ENCODE data around the gene PRDM5. TPM values are rescaled to one million over a fixed set of nuclear protein-coding genes. Genes with fewer than 3 reads are reported as not detected.
"Not testable (repeated sequence)": the region's sequence is repeated elsewhere in the genome, so short reads cannot be mapped to it uniquely, and the experiment has no call there.

The PRDM5 gene
- total and polyA plus RNA-seq, 9 donors: 8.8 to 25.3 (median 10.2) TPM

DNA sequence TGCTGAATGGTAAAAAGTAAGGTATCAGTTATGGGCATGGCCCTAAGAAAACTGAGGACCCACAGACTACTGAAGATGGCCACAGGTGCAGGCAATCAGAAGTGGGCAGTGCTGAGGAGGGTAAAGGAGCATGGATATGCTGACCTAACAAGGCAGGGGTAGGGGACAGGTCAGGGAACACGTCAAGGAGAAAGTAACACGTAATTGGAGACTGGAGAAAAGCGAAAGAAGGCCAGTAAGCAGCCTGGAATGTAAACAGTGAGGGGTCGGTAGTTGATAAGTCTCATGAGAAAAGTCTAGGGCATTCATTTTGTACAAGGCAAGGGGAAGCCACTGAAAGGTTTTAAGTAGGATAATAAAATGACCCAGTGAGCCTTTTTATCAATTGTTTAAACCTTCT is 153.3 kb downstream of the PRDM5 start:
- no peak overlapping the region for H3K27ac ChIP-seq (ENCODE audit: low read length)
- WGBS (ENCODE audit: insufficient coverage): 57% methylated on average over 3 of the region's 4 CpGs
- H3K9me3 ChIP-seq (replicated peaks; ENCODE audit: control insufficient read depth, low read depth, low read length): peaks cover 2% of the 10 kb centered on the region
- no peak for DNase-seq
- H3K4me3 ChIP-seq (ENCODE audit: low read length): no peak overlapping the region
- H3K4me1 ChIP-seq (ENCODE audit: control insufficient read depth, insufficient read depth, low read length): no peaks in the 10 kb centered on the region
- no peaks in the 10 kb centered on the region for H3K27me3 ChIP-seq (ENCODE audit: control insufficient read depth, insufficient read depth, low read length)
- no peaks in the 10 kb centered on the region for H3K36me3 ChIP-seq (ENCODE audit: control insufficient read depth, insufficient read depth, low read length)

DNA sequence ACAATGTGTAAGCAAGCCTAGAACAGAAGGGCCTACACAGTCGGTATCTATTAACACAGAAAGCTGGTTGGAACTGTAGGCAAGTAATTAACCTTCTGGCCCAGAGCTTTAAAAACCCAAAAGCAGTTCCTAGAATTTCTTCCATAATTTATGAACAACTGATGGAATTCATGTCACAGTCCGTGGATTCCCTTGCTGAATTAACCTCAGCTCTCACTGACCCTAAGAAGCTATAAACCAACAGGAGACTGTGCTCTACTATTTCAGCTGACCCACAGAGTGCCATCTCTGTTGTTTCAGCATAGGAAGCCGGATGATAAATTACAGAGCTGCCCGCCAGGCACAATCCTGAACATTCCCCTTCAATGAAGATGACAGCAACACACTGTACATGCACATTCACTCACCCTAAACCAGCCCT is 157.3 kb downstream of the PRDM5 start:
- Histone ChIP-seq H3K4me3 (ENCODE audit: low read length) (no peak overlapping the region), H3K36me3 (ENCODE audit: control insufficient read depth, insufficient read depth, low read length) (no peaks in the 10 kb centered on the region), H3K27me3 (ENCODE audit: control insufficient read depth, insufficient read depth, low read length) (no peaks in the 10 kb centered on the region), H3K9me3 (replicated peaks; ENCODE audit: control insufficient read depth, low read depth, low read length) (no peaks in the 10 kb centered on the region), H3K27ac (ENCODE audit: low read length) (no peak overlapping the region), H3K4me1 (ENCODE audit: control insufficient read depth, insufficient read depth, low read length) (no peaks in the 10 kb centered on the region)
- DNase-seq: no peak
- WGBS (ENCODE audit: insufficient coverage): 83% methylated on average over 2 of the region's 4 CpGs

DNA sequence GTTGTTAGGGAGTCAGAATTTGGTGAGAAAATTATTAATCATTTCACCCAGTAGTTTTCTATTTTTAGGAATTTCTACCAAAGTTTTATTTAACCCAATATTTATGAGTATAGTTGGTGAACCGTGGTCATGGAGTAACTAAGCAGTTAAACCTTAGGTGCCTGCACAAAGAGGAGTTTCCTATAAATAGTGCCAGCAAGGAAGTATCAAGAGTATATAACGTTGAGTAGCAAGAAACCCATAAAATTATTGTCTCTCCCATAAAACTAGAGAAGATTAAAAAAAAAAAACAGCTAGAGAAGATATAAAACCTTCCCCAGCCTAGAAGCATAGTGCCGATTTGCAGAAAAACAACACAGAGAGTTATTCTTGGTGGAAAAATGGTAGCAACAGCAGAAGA is 158.9 kb downstream of the PRDM5 start:
- no peaks in the 10 kb centered on the region for H3K4me1 ChIP-seq (ENCODE audit: control insufficient read depth, insufficient read depth, low read length)
- DNase-seq: no peak
- H3K4me3 ChIP-seq (ENCODE audit: low read length): no peak overlapping the region
- H3K9me3 ChIP-seq (replicated peaks; ENCODE audit: control insufficient read depth, low read depth, low read length): no peaks in the 10 kb centered on the region
- H3K27ac ChIP-seq (ENCODE audit: low read length): no peak overlapping the region
- H3K27me3 ChIP-seq (ENCODE audit: control insufficient read depth, insufficient read depth, low read length): no peaks in the 10 kb centered on the region
- no CpG with 5 or more reads among the region's 3 CpGs for WGBS (ENCODE audit: insufficient coverage)
- no peaks in the 10 kb centered on the region for H3K36me3 ChIP-seq (ENCODE audit: control insufficient read depth, insufficient read depth, low read length)

DNA sequence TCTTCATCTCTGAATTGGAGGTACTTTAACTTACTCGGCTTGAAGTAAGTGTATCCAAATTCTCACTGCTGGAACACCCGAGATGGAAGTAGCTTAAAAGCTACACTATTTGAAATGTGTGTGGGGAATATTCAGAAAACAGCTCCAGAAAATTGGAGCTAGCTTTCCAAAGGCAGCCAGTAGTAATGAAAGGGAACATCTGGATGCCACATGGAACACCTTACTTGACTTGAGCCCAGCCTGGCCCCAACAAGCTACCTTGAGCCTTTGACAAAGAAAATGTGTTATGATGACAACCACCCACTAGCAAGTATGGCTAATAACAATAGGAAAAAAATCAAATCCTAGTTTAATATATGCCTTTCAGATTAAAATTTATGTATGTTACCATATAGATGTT is 161.5 kb downstream of the PRDM5 start:
- no peak overlapping the region for H3K27ac ChIP-seq (ENCODE audit: low read length)
- no peaks in the 10 kb centered on the region for H3K36me3 ChIP-seq (ENCODE audit: control insufficient read depth, insufficient read depth, low read length)
- H3K9me3 ChIP-seq (replicated peaks; ENCODE audit: control insufficient read depth, low read depth, low read length): no peaks in the 10 kb centered on the region
- H3K27me3 ChIP-seq (ENCODE audit: control insufficient read depth, insufficient read depth, low read length): no peaks in the 10 kb centered on the region
- H3K4me3 ChIP-seq (ENCODE audit: low read length): no peak overlapping the region
- 20% methylated on average over 1 of the region's 2 CpGs for WGBS (ENCODE audit: insufficient coverage)
- no peaks in the 10 kb centered on the region for H3K4me1 ChIP-seq (ENCODE audit: control insufficient read depth, insufficient read depth, low read length)
- DNase-seq: no peak

DNA sequence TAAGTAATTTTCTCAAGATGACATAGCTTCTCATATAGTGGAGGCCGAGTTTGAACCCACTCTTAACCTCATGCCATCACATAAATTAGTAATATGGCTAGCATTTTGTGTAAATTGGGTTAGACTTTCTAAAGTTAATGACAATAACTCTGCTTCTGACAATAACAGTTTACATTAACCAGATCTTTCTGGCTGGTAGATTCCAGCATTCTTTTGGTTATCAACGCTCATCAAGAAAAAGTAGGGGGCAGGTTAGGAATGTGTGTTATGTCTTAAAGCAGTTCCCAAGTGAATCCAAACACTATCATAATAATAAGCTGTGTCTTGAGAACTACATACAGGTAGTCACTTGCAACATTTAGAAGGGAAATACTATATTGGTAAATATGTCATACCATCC is 162.5 kb downstream of the PRDM5 start:
- DNase-seq: no peak
- Histone ChIP-seq H3K9me3 (replicated peaks; ENCODE audit: control insufficient read depth, low read depth, low read length) (no peaks in the 10 kb centered on the region), H3K36me3 (ENCODE audit: control insufficient read depth, insufficient read depth, low read length) (peaks cover 2% of the 10 kb centered on the region), H3K4me3 (ENCODE audit: low read length) (no peak overlapping the region), H3K27ac (ENCODE audit: low read length) (no peak overlapping the region), H3K4me1 (ENCODE audit: control insufficient read depth, insufficient read depth, low read length) (no peaks in the 10 kb centered on the region), H3K27me3 (ENCODE audit: control insufficient read depth, insufficient read depth, low read length) (no peaks in the 10 kb centered on the region)
- WGBS (ENCODE audit: insufficient coverage): no CpG with 5 or more reads among the region's 2 CpGs

DNA sequence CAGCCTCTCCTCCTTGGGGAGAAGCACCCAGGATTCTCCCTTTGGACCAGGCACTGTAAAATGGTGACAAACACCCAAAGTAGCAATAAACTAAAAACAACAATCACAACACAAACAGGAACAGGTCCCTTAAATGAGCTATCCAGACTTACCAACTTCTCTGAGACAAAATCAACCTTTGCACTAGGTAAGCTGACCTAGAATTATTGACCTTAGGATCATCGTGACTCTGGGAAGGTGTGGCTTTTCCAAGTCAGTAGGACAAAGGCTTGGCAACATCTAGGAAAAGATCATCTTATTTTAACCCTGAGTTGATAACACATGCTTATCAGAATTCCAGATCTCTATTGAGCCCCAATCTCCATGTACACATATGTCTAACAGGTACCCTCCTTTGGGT is 166.7 kb downstream of the PRDM5 start:
- no CpG with 5 or more reads among the region's 1 CpG for WGBS (ENCODE audit: insufficient coverage)
- peaks cover 4% of the 10 kb centered on the region for H3K36me3 ChIP-seq (ENCODE audit: control insufficient read depth, insufficient read depth, low read length)
- H3K4me3 ChIP-seq (ENCODE audit: low read length): no peak overlapping the region
- DNase-seq: no peak
- no peak overlapping the region for H3K27ac ChIP-seq (ENCODE audit: low read length)
- no peaks in the 10 kb centered on the region for H3K27me3 ChIP-seq (ENCODE audit: control insufficient read depth, insufficient read depth, low read length)
- H3K4me1 ChIP-seq (ENCODE audit: control insufficient read depth, insufficient read depth, low read length): no peaks in the 10 kb centered on the region
- peaks cover 3% of the 10 kb centered on the region for H3K9me3 ChIP-seq (replicated peaks; ENCODE audit: control insufficient read depth, low read depth, low read length)

DNA sequence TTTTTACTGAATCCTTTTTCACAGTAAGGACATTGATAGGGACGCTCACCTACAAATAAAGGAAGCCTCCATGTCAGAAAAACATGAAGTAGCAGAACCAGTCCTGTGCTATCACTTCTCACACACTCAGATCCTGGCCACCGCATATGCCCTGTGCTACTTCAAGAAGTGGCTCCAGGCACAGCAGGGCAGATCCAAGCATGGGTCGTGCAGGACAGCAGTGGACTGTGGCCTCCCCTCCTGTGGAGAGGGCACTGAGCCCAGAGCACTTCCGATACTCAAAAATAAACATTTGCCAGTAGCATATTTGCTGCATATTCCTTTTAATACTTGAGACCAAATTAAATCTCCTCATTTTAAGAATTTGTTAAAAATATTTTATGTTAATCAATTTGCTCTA is 167.9 kb downstream of the PRDM5 start:
- no peak overlapping the region for H3K4me3 ChIP-seq (ENCODE audit: low read length)
- WGBS (ENCODE audit: insufficient coverage): 100% methylated on average over 2 of the region's 4 CpGs
- H3K9me3 ChIP-seq (replicated peaks; ENCODE audit: control insufficient read depth, low read depth, low read length): peaks cover 10% of the 10 kb centered on the region
- peaks cover 8% of the 10 kb centered on the region for H3K36me3 ChIP-seq (ENCODE audit: control insufficient read depth, insufficient read depth, low read length)
- DNase-seq: no peak
- no peaks in the 10 kb centered on the region for H3K27me3 ChIP-seq (ENCODE audit: control insufficient read depth, insufficient read depth, low read length)
- H3K27ac ChIP-seq (ENCODE audit: low read length): no peak overlapping the region
- no peaks in the 10 kb centered on the region for H3K4me1 ChIP-seq (ENCODE audit: control insufficient read depth, insufficient read depth, low read length)

DNA sequence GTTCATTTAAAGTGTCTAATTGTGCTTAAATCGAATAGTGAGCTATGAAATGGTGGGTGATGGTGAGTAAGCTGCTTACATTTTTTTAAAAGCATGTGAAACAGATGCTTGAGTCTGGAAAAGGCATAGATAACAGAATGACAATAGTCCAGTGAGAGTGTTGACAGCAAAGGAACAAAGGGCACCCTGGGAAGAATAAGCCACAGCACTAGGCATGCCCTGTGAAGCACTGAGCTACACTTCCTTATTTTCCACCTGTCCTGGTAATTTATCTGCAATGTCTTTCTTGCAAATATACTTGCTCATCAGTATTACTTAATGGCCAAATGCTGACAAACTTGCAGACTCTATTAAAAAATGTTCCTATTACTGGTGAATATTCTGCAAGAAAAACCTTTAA is 168.7 kb downstream of the PRDM5 start:
- Histone ChIP-seq H3K27me3 (ENCODE audit: control insufficient read depth, insufficient read depth, low read length) (no peaks in the 10 kb centered on the region), H3K27ac (ENCODE audit: low read length) (no peak overlapping the region), H3K4me1 (ENCODE audit: control insufficient read depth, insufficient read depth, low read length) (no peaks in the 10 kb centered on the region), H3K4me3 (ENCODE audit: low read length) (no peak overlapping the region), H3K36me3 (ENCODE audit: control insufficient read depth, insufficient read depth, low read length) (peaks cover 11% of the 10 kb centered on the region), H3K9me3 (replicated peaks; ENCODE audit: control insufficient read depth, low read depth, low read length) (peaks cover 10% of the 10 kb centered on the region)
- WGBS (ENCODE audit: insufficient coverage): no CpG with 5 or more reads among the region's 1 CpG
- DNase-seq: no peak

DNA sequence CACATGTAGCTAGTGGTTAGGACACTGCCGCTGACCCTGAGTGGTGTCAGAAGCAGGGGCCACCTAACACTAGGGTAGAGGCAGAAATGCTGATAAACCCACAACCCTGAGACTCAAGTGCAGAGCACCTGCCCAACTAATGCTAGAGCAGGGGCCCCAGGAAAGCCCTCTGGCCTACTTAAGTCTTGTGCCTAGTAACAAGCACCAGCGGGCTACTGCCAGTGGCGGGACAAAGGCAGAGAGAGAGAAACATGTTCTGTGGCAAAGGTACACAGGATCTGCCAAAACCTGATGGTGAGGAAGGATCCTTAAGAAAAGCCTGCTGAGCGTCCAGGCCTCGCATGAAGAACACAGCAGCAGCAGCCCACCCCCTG is 172.4 kb downstream of the PRDM5 start:
- Histone ChIP-seq H3K4me1 (ENCODE audit: control insufficient read depth, insufficient read depth, low read length) (no peaks in the 10 kb centered on the region), H3K4me3 (ENCODE audit: low read length) (no peak overlapping the region), H3K36me3 (ENCODE audit: control insufficient read depth, insufficient read depth, low read length) (peaks cover 9% of the 10 kb centered on the region), H3K9me3 (replicated peaks; ENCODE audit: control insufficient read depth, low read depth, low read length) (peaks cover 10% of the 10 kb centered on the region), H3K27ac (ENCODE audit: low read length) (no peak overlapping the region), H3K27me3 (ENCODE audit: control insufficient read depth, insufficient read depth, low read length) (no peaks in the 10 kb centered on the region)
- no peak for DNase-seq
- WGBS (ENCODE audit: insufficient coverage): 100% methylated on average over 5 of the region's 5 CpGs

DNA sequence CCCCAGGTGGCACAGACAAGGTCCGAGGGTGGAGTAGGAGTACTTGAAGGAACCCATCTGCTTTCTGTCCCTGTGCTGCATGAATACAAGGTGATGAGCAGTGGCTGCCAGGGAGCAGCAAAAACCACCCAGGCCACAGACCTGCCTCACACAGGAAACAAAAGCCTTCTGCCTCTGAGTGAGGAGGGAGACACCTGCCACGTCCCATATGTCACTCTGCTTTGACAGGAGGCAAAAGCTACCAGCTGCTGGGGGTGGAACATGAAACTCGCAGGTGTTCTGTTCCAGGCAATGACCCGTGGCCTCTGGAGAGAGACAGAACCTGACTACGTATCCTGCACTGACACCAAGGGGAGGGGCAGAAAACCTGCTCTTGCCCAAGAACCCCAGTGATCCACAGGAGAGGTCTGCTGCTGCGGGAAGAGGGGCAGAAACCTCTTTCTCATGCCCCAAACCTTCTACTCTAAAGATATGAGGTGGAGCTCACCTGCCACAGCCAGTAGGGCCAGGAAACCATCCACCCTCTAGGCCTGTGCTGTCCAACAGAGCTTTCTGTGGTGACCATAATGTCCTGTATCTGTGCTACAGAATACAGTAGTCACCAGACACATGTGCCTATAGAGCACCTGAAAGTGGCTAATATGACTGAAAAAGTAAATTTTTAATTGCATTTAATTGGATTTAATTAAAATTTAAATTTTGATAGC is 172.9 kb downstream of the PRDM5 start:
- no peaks in the 10 kb centered on the region for H3K27me3 ChIP-seq (ENCODE audit: control insufficient read depth, insufficient read depth, low read length)
- H3K4me3 ChIP-seq (ENCODE audit: low read length): no peak overlapping the region
- WGBS (ENCODE audit: insufficient coverage): 89% methylated on average over 5 of the region's 6 CpGs
- peak; percentile 25 for DNase-seq
- no peaks in the 10 kb centered on the region for H3K4me1 ChIP-seq (ENCODE audit: control insufficient read depth, insufficient read depth, low read length)
- no peak overlapping the region for H3K27ac ChIP-seq (ENCODE audit: low read length)
- peaks cover 10% of the 10 kb centered on the region for H3K9me3 ChIP-seq (replicated peaks; ENCODE audit: control insufficient read depth, low read depth, low read length)
- H3K36me3 ChIP-seq (ENCODE audit: control insufficient read depth, insufficient read depth, low read length): peaks cover 9% of the 10 kb centered on the region

DNA sequence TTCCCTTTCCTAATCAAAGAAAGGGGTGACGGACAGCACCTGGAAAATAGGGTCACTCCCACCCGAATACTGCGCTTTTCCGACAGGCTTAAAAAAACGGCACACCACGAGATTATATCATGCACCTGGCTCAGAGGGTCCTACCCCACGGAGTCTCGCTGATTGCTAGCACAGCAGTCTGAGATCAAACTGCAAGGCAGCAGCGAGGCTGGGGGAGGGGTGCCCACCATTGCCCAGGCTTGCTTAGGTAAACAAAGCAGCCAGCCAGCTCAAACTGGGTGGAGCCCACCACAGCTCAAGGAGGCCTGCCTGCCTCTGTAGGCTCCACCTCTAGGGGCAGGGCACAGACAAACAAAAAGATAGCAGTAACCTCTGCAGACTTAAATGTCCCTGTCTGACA is 180.9 kb downstream of the PRDM5 start:
- not testable (repeated sequence) for H3K36me3 ChIP-seq (ENCODE audit: control insufficient read depth, insufficient read depth, low read length); H3K4me3 ChIP-seq (ENCODE audit: low read length); H3K27ac ChIP-seq (ENCODE audit: low read length); H3K27me3 ChIP-seq (ENCODE audit: control insufficient read depth, insufficient read depth, low read length); H3K9me3 ChIP-seq (replicated peaks; ENCODE audit: control insufficient read depth, low read depth, low read length); DNase-seq; H3K4me1 ChIP-seq (ENCODE audit: control insufficient read depth, insufficient read depth, low read length)
- WGBS (ENCODE audit: insufficient coverage): 64% methylated on average over 5 of the region's 9 CpGs

Measured in muscle of leg (tissue), 11 donors.